Right hindlimb (tissue), 1 donor: ENCODE measurements around the gene SNORC.

ENCODE experiments used
- DNase-seq: peaks from one replicate; pipeline ENCODE4 v3.0.0-alpha.2; 2018

Gene SNORC

DNA sequence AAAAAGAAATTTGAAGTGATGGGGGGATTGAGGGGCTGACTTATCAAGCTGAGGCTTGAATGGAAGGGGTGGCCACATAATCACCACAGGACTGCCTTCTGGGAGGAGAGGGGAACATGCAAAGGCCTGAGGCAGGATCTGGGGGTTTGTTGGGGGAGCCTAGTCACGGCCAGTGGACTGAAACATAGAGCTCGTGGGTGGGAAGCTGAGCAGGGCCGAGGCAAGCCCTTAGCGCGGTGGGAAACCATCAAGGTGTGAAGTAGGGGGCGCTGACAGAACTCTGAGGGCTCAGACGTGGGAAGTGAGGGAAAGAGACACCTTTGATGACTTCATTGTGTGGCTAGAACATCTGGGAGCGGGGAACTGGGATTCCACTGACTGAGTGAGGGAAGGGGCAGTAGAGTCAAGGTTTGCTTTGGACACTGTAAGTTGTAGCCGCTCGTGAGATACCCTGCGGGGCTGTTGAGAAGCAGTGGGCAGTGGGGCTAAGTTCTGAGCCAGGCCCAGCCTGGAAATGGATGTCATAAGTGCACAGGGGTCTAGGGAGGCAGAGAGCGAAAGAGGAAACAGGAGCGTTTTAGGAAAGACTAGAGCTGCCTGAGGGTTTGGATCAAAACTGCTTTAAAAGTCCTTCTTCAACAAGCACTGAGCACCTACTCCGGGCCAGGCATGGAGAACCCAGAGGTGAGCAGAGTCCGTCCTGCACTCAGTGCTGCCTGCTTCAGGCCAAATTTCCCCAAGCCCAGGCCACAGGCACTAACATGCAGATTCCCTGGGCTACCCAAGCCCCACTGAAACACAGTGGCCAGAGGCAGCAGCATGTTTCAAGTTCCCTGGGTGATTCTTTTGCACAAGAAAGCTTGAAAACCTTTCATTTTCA, 686 bp upstream of the SNORC start:
- DNase-seq = no peak

- DNase-seq = no peak
These were observed 805 bp downstream of the SNORC start for GRCh38 chr2:232870766-232871371.

- DNase-seq = no peak
These were observed 1.4 kb downstream of the SNORC start for GRCh38 chr2:232871418-232871834.

GRCh38 chr2:232871835-232872736, 2.0 kb downstream of the SNORC start:
- peak; percentile 60 for DNase-seq

DNA sequence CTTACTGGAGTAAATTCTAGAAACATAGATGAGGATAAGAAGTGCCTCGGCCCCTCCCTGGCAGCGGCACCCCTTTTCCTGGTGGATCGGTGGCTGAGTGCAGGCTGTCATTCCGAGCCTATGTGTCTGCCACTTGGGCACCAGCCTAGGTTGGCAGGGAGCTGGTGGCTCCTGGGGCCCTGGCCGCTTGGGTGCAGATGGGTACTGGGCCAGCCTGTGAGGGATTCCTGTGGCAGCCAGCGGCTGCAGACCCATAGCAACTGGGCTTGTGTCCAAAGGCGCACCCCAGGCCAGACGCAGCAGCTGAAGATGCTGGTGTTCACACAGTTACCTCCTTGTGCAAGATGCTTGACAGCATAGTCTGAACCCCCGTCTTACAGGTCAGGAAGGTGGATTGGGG, 2.8 kb downstream of the SNORC start:
- no peak for DNase-seq

GRCh38 chr2:232873292-232873908, 3.3 kb downstream of the SNORC start:
- DNase-seq = no peak

GRCh38 chr2:232873909-232874641, 4.0 kb downstream of the SNORC start:
- DNase-seq = no peak

- DNase-seq = no peak
These were observed 4.7 kb downstream of the SNORC start for GRCh38 chr2:232874677-232875223.

DNA sequence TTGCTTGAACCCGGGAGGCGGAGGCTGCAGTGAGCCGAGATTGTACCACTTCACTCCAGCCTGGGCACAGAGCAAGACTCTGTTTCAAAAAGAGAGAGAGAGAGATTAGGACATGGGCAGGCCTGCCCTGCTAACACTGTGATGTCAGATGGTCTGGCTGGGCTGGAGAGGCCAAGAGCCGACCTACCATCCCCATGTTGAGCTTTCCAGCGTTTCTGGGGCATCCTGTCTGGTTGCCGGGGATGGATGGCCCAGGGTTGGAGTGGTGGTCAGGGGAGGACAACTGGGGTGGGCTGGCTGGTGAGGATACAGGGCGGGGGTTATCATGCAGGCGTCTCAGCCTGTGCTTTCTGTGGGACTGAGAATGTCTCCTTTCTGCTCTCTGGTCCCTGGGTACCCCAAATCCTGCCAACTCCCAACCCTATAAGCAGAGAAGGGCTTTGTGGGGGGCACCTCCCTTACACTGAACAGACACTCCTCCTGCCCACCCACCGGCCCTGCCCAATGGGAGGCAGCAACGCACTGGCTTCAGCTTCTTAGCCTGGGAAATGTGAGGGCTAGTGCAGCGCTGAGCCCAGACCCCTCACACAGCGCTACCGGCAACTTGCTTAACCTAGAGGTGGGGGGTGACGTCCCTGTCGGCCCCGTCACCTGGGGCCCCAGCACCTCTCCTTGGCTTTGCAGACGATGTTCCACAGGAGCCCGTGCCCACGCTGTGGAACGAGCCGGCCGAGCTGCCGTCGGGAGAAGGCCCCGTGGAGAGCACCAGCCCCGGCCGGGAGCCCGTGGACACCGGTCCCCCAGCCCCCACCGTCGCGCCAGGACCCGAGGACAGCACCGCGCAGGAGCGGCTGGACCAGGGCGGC, 5.4 kb downstream of the SNORC start:
- DNase-seq = no peak

DNA sequence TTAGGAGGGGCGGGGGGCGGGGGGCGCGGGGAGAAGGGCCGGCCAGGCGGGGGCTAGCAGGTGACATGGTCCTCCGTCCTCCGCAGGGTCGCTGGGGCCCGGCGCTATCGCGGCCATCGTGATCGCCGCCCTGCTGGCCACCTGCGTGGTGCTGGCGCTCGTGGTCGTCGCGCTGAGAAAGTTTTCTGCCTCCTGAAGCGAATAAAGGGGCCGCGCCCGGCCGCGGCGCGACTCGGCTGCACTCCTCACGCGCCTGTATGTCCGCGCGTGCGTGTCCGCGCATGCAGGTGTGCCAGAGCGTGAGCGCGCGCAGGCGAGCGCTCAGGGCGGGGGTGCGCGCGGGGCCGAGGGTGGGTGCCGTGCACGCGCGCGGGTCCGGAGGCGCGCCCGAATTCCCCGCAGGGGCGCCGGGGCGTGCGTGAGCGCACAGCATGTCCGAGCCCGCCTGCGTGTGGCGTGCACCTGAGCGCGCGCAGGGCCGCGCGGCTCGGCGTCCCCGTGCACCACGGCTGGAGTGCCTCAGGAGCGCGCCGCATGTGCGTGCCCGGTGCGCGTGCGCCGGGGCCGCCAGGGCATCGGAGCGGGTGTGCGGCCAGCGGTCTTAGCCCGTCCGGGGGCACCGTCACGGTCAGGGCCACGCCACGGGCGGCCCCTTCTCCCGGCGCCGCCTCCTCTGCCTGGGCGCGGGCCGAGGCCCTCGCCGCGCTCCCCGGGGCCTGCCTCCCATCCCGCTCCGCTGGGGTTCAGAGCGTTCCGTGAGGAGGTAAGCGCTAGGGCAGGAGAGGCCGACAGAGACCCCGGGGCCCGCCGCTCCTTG, 6.3 kb downstream of the SNORC start:
- no peak for DNase-seq

GRCh38 chr2:232876978-232877441, 6.9 kb downstream of the SNORC start:
- no peak for DNase-seq

- DNase-seq = no peak
These were observed 8.0 kb downstream of the SNORC start for GRCh38 chr2:232877940-232878511.

DNA sequence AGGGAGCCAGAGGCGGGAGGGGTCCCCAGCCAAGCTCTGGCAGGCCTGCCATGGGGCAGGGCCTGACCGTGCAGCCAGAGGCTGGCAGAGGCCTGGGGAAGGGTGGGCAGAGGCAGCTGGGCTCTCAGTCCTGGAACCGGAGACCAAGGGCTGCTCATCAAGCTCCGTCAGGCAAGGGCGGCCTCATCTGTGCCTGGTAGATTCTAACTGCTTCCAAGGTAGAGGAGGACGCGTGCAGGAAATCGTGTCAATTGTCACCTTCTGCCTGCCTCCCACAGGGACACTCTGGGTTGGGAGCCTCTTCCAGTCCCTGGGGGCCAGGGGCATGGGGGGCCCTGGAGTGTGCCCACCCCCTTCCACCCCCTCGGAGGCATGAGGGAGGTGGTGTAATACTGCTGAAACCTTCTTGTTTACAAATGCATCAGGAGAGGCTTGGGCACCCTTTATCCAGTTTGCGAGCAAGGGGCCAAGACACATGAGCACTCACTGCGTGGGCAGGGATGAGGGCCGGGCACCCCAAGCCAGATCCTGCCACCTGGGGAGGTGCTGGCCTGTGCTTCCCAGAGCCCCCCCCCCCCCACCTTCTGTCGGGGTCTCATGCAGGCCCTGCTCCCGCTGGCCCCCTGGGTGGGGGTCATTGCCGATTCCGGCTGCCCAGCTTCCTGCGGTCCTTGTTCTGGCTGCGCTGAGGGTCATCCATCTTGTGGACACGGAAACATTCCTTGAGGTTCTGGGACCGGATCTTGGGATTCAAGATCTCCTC, 9.0 kb downstream of the SNORC start:
- no peak for DNase-seq

DNA sequence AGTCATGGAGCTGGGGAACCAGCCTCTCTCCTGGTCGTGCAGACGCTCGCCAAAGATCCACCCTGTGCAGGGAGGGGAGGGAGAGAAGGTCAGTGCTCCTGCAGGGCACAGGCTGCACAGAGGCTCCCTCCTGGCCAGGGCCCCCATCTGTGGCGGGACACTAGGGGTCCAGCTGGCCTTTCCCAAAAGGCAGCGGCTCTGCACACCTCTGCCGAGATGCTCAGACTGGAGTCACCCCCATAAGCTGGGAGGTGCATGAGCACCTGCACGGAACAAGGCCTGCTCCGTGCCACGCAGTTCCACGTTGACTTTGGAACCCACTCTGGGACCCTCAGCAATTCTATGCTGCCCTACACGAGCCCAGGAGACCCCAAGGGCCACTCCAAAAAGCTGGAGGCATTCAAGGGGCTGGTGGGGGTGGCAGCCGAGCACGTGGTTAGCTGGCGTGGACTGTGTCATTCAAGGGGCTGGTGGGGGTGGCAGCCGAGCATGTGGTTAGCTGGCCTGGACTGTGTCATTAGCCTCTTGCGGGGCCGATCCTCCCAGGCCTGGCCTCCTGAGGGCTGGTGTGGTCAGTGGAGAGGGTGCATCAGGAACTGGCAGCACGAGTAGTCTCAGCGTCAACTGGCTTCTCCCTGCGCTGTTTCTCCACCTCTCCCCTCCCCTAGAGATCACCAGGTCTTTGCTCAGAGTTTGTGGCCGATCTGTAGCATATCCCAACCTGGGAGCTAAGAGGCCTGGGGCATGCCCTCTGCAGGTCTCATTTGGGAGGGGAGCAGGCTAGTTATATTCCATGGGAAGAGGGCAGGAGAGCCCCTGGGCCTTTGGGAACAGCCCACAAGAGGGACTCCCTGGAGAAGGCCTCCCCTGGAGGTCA, 9.8 kb downstream of the SNORC start:
- DNase-seq = no peak

- no peak for DNase-seq
These were observed 10.8 kb downstream of the SNORC start for GRCh38 chr2:232880764-232881351.

GRCh38 chr2:232882085-232882484, 12.0 kb downstream of the SNORC start:
- DNase-seq = no peak

DNA sequence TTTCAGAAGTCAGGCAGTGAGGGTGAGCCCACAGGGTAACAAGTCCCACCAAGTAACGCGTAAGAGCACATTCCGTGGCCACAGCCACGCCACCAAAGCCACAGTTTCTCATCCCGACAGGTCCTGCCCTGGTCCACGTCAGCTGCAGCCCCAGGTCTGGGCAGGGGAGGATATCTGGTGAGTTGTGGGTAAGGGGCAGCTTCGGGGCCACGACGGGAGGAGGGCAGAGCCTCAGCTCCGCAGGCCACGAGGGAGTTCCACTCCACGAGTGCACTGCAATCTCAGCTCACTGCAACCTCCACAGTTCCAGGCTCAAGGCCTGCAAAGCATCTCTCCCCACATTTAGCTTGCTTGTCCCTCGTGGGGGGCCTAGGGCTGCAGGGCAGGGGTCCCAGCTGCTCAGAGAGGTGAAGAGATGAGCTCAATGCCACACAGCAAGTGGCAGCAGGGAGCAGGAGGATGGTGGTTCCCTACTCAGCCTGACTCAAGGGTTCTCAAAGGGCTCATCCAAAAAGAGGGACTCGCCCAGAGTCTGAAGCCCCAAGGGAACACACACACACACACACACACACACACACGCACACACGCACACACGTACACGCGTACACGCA, 12.5 kb downstream of the SNORC start:
- DNase-seq = peak; percentile 15
